ENCODE measurements around the gene ELMO1. TPM values are rescaled to one million over a fixed set of nuclear protein-coding genes. Genes with fewer than 3 reads are reported as not detected.
A peak's percentile ranks its signal among the peaks of the same experiment; 100 is the strongest.

The ELMO1 gene
- total and polyA plus RNA-seq, 2 of the 13 experiments (the other 11 are each of a cell fraction or from before 2014, with no cell fraction given), result 0.11 to 0.17 TPM

DNA sequence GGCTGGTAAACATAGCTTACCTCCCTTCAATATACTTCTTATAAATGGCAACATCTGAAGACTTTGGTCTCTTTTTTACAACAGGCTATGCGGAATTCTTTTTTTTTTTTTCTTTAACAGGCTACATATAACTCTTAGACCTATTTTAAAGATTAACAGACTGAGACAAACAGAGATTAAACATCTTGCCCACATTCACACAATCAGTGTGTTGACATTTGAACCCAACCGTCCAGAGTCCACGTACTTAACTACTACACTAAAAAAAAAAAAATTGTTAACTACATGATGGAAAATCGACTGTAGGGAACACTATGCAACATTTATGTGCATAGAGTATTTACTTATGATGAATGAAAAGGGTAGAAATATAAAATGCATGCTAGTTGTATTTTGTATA, 298.5 kb downstream of the ELMO1 start (continued):
- no peak for TF ChIP-seq HHEX (CRISPR knock-in tag; IDR thresholded peaks at IDR 0.05)
- TF ChIP-seq ARHGAP35 (CRISPR knock-in tag; IDR thresholded peaks at IDR 0.05; ENCODE audit: borderline replicate concordance), result no peak
- 0 out of 2 replicates have a peak, but pooled peaks have one; percentile 14 for TF ChIP-seq MIXL1 (CRISPR knock-in tag; IDR thresholded peaks at IDR 0.05)
- TF ChIP-seq ZNF878 (CRISPR knock-in tag; IDR thresholded peaks at IDR 0.05), result no peak
- no peak for TF ChIP-seq ATF1 (CRISPR knock-in tag; IDR thresholded peaks at IDR 0.05)
- peak; percentile 82 for TF ChIP-seq HNF4A (CRISPR knock-in tag; IDR thresholded peaks at IDR 0.05)
- TF ChIP-seq, protein P1, sequence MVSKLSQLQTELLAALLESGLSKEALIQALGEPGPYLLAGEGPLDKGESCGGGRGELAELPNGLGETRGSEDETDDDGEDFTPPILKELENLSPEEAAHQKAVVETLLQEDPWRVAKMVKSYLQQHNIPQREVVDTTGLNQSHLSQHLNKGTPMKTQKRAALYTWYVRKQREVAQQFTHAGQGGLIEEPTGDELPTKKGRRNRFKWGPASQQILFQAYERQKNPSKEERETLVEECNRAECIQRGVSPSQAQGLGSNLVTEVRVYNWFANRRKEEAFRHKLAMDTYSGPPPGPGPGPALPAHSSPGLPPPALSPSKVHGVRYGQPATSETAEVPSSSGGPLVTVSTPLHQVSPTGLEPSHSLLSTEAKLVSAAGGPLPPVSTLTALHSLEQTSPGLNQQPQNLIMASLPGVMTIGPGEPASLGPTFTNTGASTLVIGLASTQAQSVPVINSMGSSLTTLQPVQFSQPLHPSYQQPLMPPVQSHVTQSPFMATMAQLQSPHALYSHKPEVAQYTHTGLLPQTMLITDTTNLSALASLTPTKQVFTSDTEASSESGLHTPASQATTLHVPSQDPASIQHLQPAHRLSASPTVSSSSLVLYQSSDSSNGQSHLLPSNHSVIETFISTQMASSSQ (IDR thresholded peaks at IDR 0.05; ENCODE audit: low read depth), result peak; percentile 43; the same call in 1 of the 2 replicates
- TF ChIP-seq, protein P1 (CRISPR knock-in tag; IDR thresholded peaks at IDR 0.05; ENCODE audit: borderline replicate concordance), result peak; percentile 45; the same call in 1 of the 2 replicates
- TF ChIP-seq RAD51 (IDR thresholded peaks at IDR 0.05; ENCODE audit: borderline replicate concordance), result no peak
- TF ChIP-seq AKAP8 (CRISPR knock-in tag; IDR thresholded peaks at IDR 0.05), result no peak
- TF ChIP-seq KLF9 (CRISPR knock-in tag; IDR thresholded peaks at IDR 0.05; ENCODE audit: low read depth), result no peak
- TF ChIP-seq ZNF7 (CRISPR knock-in tag; IDR thresholded peaks at IDR 0.05), result no peak
- TF ChIP-seq ZNF790 (CRISPR knock-in tag; IDR thresholded peaks at IDR 0.05; ENCODE audit: borderline replicate concordance), result no peak
- no peak for TF ChIP-seq ZNF563 (CRISPR knock-in tag; IDR thresholded peaks at IDR 0.05)
- no peak for TF ChIP-seq TCF7 (IDR thresholded peaks at IDR 0.05; ENCODE audit: low read depth)
- TF ChIP-seq HCFC1 (IDR thresholded peaks at IDR 0.05; ENCODE audit: low read depth, low read length), result no peak
- TF ChIP-seq SP140L (CRISPR knock-in tag; IDR thresholded peaks at IDR 0.05; ENCODE audit: borderline replicate concordance), result no peak
- TF ChIP-seq, protein P2, sequence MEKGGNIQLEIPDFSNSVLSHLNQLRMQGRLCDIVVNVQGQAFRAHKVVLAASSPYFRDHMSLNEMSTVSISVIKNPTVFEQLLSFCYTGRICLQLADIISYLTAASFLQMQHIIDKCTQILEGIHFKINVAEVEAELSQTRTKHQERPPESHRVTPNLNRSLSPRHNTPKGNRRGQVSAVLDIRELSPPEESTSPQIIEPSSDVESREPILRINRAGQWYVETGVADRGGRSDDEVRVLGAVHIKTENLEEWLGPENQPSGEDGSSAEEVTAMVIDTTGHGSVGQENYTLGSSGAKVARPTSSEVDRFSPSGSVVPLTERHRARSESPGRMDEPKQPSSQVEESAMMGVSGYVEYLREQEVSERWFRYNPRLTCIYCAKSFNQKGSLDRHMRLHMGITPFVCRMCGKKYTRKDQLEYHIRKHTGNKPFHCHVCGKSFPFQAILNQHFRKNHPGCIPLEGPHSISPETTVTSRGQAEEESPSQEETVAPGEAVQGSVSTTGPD (CRISPR knock-in tag; IDR thresholded peaks at IDR 0.05), result no peak
- TF ChIP-seq CHD2 (IDR thresholded peaks at IDR 0.05; ENCODE audit: low read depth, low read length), result no peak
- TF ChIP-seq, protein P3, sequence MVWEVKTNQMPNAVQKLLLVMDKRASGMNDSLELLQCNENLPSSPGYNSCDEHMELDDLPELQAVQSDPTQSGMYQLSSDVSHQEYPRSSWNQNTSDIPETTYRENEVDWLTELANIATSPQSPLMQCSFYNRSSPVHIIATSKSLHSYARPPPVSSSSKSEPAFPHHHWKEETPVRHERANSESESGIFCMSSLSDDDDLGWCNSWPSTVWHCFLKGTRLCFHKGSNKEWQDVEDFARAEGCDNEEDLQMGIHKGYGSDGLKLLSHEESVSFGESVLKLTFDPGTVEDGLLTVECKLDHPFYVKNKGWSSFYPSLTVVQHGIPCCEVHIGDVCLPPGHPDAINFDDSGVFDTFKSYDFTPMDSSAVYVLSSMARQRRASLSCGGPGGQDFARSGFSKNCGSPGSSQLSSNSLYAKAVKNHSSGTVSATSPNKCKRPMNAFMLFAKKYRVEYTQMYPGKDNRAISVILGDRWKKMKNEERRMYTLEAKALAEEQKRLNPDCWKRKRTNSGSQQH (CRISPR knock-in tag; IDR thresholded peaks at IDR 0.05; ENCODE audit: low read depth), result no peak
- no peak for TF ChIP-seq ZNF260 (CRISPR knock-in tag; IDR thresholded peaks at IDR 0.05; ENCODE audit: borderline replicate concordance, low read depth)
- no peak for TF ChIP-seq ZFP1 (CRISPR knock-in tag; IDR thresholded peaks at IDR 0.05)
- TF ChIP-seq GTF3A (CRISPR knock-in tag; conservative IDR thresholded peaks at IDR 0.05), result no peak
- TF ChIP-seq CC2D1A (CRISPR knock-in tag; IDR thresholded peaks at IDR 0.05), result no peak
- peak; percentile 30; the same call in 1 of the 2 replicates for TF ChIP-seq ZMYM4 (CRISPR knock-in tag; IDR thresholded peaks at IDR 0.05)
- TF ChIP-seq POGZ (CRISPR knock-in tag; IDR thresholded peaks at IDR 0.05), result peak; percentile 40; the same call in 1 of the 2 replicates
- peak; percentile 40; the same call in 1 of the 2 replicates for TF ChIP-seq GATAD2A (CRISPR knock-in tag; IDR thresholded peaks at IDR 0.05)
- no peak for TF ChIP-seq RELA (CRISPR knock-in tag; IDR thresholded peaks at IDR 0.05)
- peak; percentile 59; the same call in 1 of the 2 replicates for TF ChIP-seq CHD4 (IDR thresholded peaks at IDR 0.05; ENCODE audit: borderline replicate concordance, low read length)

Measured in HepG2 (cell line).